GM04503 (cell line): ENCODE measurements around the gene GPR75.
"Not testable (repeated sequence)": the region's sequence is repeated elsewhere in the genome, so short reads cannot be mapped to it uniquely, and the experiment has no call there.

Experiments
- DNase-seq: peaks from one replicate; pipeline ENCODE4 v3.0.0-alpha.2; 2012; ENCODE audit warnings: low read depth

Gene GPR75

DNA sequence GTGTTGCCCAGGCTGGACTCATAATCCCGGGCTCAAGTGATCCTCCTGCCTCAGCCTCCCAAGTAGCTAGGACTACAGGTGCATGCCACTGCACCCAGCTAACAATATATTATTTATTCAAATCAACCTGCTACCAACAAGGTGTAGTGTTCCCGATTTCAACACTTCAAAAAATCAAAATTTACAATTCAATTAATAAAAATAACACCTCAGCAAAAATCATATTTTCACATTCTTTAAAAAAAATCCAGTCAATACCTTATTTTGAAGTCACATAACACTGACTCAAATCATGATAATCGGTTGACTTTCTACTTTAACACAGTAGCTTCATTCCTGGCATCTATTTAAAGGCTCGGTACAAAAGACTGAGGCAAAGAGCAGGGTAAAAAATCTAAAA lies 7.2 kb downstream of the GPR75 start:
- no peak for DNase-seq

DNA sequence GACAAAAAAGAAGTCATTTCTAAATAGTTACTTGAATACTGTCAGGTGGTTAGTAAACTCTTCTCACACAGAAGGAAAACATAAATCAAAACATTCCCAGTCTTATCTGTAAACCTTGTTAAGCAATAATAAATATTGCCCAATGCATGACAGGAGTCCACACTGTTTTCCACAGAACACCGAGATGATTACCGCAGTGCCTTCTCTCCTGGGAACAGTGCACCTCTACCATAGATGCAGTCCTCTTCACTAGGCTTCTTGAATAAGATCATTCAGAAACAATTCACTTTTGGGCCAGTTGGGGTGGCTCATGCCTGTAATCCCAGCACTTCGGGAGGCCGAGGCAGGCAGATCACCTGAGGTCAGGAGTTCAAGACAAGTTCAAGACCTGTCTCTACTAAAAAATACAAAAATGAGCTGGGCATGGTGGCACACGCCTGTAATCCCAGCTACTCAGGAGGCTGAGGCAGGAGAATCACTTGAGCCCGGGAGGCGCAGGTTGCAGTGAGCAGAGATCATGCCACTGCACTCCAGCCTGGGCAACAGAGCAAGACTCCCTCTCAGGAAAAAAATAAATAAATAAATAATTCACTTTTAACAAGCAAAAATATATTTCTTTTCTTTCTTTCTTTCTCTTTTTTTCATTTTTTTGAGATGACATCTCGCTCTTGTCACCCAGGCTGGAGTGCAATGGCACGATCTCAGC lies 8.6 kb downstream of the GPR75 start:
- DNase-seq, result not testable (repeated sequence)

DNA sequence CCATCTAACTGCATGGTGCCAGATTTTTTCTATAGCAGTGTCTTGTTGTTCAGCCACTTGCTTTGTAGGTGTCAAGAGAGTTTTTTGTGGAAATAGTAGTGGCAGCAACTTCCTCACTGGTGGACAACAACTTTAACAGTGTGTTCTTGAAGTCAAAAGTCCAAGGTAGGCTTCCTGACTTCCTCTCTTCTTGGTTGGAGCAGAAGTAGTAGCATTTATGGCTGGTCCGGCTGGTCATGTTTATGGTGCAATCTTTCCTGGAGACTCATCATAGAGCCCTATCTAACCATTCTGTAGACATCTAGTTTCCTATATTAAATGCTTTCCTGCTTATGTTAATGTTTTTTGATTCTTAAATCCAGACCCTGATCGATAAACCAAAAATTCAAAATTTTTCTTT lies 11.7 kb downstream of the GPR75 start:
- no peak for DNase-seq

DNA sequence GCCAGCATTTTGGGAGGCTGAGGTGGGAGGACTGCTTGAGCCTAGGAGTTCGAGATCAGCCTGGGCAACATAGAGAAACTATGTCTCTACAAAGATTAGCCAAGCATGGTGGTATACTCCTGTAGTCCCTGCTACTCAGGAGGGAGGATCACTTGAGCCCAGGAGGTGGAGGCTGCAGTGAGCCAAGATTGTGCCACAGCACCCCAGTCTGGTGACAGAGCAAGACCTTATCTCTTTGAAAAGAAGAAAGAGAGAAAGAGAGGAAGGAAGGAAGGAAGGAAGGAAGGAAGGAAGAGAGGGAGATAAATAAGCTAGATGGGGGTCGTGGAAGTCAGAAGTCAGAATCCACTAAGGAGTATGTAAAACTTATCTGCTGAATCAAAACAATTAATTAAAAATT lies 16.2 kb downstream of the GPR75 start:
- DNase-seq, result no peak

DNA sequence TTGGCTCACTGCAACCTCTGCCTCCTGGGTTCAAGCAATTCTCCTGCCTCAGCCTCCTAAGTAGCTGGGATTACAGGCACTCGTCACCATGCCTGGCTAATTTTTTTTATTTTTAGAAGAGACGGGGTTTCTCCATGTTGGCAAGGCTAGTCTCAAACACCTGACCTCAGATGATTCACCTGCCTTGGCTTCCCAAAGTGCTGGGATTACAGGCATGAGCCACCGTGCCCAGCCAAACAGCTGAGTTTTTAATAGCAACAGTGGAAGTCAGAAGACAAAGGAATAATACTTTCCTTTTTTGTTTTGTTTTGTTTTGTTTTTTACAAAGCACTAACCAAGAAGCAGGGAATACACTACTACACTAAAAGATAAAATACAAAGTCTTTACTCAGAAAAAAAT lies 16.9 kb downstream of the GPR75 start:
- no peak for DNase-seq

DNA sequence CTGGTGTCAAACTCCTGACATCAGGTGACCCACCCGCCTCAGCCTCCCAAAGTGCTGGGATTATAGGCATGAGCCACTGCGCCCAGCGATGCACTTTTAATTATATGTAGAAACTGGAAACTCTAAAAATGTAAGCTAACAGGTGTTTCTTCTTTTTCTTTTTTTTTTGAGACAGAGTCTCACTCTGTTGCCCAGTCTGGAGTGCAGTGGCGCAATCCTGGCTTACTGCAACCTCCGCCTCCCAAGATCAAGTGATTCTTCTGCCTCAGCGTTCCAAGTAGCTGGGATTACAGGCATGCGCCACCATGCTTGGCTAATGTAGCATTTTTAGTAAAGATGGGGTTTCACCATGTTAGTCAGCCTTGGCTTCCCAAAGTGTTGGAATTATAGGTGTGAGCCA lies 18.1 kb downstream of the GPR75 start:
- DNase-seq, result not testable (repeated sequence)

DNA sequence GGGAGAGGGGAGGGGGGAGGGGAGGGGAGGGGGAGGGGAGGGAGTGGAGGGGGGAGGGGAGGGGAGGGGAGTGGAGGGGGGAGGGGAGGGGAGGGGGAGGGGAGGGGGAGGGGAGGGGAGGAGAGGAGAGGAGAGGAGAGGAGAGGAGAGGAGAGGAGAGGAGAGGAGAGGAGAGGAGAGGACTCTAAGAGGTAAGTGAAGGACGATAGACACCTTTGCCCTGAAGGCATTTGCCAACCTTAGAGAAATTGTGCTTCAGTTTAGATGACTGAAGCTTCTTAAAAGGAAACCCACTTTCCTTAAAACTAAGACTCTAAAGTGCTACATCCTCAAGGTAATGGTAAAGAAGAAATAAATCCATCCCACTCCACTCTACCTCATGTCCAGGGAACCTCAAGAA lies 19.2 kb downstream of the GPR75 start:
- no peak for DNase-seq

DNA sequence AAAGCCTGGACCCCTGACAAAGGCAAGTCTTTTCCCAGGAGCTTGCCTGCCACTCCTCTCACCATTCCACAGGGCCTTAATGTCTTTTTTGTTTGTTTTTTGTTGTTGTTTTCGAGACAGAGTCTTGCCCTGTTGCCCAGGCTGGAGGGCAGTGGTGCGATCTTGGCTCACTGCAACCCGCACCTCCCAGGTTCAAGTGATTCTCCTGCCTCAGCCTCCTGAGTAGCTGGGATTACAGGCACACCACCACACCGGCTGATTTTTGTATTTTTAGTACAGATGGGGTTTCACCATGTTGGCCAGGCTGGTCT lies 29.8 kb downstream of the GPR75 start:
- DNase-seq, result not testable (repeated sequence)

DNA sequence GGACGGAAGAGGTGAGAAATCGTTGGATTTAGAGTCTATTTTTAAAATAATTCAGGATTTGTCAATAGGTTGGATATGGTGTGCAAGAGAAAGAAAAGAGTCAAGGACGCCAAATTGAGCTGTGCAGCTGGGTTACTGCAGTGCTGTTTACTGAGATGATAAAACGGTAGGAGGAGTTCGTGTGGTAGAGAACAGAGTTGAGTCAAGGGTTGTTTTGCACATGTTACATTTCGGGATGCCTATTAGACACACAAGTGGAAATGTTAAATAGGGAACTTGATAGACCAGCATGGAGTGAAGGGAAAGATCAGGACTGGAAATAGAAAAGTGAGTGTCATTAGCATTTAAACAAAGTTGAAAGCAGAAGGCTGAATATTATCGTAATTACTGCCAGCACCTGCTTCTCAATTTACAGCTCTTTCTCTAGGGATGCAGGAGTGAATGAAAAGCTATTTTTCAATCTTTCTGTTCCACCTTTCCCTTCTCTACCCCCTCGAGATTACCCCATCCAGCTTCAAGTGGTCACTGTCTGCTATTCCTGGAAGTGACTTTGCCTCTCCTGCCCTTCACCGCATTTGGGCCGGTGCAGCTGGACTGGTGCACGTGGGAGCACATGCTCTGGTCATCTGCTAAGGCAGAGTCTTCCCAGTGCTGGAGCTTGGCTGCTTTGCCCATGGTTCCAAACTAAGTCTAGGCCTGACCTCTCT lies 30.3 kb downstream of the GPR75 start:
- no peak for DNase-seq

DNA sequence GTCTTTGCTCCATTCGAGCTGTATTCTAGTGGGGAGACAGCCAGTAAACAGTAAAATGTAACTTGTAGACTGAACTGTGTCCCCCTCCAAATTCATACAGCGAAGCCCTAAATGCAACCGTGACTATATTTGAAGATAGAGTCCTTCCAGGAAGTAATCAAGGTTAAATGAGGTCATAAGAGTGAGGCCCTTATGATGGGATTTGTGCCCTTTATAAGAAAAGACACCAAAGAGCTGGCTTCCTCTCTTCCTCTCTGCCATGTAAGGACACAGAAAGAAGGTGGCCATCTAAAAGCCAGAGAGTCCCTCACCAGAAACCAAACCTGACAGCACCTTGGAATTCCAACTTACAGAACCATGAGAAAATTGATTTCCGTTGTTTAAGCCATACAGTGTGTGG lies 31.4 kb downstream of the GPR75 start:
- DNase-seq, result no peak

DNA sequence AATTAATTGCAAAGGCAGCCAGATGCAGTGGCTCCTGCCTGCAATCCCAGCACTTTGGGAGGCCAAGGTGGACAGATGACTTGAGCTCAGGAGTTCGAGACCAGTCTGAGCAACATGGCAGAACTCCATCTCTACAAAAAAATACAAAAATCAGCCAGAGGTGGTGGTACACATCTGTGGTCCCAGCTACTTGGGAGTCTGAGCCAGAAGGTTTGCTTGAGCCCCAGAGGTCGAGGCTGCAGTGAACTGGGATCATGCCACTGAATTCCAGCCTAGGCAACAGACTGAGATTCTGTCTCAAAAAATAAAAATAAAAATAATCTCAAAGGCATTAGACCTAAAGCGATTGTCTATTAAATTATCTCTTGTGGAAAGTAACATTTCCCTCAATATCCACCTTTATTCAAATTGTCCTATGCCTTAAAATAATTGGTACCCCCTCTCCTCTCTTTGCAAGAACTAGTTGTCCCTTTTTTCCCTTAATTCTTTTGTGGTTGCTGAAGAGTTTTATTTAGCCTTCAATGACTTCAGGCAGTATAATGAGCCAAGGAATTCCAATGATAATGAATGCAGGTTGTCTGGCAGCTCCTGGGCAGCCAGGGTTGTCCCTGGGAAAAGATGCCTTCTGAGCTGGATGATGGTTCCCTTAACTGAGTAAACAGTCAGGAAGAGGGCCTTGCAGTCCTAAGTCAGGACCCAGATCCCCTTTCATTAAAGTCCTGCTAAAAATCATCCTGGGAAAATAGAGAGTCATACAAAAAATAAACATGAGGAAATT lies 32.2 kb downstream of the GPR75 start:
- DNase-seq, result peak; percentile 9

DNA sequence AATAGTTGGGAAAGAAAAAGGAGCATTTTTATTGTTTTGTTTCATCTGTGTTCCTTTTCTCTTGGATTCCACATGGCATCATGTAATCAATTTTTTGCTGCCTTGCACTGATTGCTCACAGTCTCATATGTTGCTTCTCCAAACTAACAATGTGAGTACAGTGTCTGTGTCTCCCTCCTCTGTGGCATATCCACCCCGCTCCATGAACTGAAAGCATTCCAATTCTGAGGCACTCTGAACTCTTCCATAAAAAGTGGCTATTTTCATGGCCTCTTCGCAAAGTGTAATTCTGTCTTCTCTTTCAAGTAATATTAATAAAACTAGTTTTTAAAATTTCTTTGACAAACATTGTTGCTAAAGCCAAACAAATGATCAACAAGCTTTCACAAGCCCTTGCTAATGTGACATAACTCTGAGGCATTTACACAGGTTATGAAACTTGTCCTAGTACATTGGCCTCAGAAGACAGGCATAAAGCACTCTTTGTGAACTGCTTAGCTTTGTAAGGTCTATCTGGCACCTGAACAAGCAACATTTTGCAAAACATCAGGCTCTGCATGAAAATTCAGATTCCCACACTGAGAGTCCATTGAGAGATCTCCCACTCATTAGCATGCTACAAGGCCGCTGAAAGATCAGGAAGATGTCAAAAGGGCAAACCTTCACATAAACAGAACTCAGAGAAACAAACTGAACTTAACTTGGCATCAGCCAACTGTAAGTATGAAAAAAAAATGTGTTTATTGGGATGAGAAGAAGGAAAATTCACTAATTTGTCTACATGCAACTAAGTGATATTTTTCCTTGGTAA lies 33.0 kb downstream of the GPR75 start:
- DNase-seq, result peak; percentile 11

DNA sequence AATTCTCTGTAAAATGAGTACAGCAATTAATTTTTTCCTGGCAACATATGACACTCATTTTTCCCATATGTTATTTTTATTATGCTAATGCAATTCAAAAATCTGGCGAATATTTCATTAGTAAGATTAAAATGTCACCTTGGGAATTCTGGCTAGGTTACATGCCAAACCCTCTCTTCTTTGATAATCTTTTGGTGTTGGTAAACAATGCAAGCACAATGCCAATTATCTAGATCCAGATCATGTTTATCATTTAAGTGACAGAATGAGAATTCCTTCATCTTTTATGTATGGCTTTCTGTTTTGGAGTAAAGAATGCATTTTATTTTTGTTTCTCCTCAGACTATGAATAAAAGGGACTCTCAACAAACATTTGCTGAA lies 33.7 kb downstream of the GPR75 start:
- DNase-seq, result no peak

DNA sequence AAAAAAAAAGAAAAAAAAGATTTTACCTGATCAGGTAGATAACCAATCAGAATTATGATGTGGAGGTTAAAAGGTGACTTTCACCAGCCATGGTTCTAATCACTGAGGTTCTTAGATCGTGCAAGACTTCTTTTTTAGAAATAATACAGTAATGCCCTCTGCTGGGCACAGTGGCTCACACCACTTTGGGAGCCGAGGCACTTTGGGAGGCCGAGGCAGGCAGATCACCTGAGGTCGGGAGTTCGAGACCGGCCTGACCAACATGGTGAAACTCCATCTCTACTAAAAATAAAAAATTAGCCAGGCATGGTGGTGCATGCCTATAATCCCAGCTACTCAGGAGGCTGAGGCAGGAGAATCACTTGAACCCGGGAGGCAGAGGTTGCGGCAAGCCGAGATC lies 36.1 kb downstream of the GPR75 start:
- not testable (repeated sequence) for DNase-seq

DNA sequence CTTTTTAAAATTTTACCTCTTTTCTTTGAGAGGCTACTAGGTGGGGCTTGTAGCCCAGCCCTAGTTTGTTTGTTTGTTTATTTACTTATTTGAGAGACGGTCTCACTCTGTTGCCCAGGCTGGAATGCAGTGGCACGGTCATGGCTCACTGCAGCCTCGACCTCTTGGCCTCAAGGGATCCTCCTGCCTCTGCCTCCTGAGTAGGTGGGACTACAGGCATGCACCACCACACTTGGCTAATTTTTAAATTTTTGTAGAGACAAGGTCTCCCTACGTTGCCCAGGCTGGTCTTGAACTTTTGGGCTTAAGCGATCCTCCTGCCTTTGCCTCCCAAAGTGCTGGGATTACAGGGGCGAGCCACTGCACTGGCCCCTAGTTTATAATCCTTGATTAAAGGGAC lies 38.0 kb downstream of the GPR75 start:
- no peak for DNase-seq

DNA sequence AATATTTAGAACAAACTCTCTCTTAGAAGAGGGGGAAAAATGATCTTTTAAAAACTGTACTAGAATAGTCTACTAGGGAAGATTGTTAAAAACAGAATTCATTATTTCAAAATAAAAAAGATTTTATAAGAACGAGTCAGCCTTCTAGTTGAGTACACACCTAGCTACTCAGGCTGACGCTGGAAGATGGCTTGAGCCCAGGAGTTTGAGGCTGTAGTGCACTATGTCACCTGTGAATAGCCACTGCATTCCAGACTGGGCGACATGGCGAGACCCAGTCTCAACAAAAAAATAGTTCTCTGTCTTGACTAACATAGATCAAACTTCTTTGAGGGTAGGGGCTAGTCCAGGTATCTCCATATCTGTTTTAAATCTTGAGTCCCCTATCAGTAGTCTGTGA lies 39.1 kb downstream of the GPR75 start:
- no peak for DNase-seq

DNA sequence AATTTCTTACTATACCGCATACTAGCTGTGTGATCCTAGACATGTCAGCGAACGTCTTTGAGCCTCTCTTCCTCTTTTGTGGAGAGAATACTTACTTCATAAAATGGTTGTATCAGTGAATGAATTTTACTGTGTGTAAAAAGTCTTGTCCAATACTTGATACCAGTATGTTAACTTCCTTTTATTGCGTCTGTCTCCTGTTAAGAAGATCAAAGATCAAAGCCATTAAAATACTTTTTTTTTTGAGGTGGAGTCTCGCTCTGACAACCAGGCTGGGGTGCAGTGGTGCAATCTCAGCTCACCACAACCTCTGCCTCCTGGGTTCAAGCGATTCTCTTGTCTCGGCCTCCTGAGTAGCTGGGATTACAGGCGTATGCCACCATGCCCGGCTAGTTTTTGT lies 39.7 kb downstream of the GPR75 start:
- DNase-seq, result no peak

DNA sequence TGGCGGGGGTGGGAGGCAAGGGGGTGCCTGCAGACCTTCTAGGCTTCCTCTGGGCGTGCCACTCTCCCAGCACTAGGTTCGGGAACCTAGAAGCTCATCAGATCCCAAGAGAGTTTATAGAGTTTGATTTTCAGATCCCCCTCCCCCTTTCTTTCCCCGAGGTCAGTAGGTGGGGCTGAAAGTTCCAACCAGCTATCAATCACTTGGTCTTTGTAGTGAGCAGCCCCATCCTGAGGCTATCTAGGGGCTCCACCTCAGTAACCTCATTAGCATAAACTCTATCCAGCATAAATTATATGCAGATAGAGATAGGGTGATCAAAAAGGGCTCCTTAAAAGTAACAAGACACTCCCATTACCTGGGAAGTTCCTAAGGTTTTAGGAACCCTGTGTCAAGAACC lies 40.1 kb downstream of the GPR75 start:
- no peak for DNase-seq

DNA sequence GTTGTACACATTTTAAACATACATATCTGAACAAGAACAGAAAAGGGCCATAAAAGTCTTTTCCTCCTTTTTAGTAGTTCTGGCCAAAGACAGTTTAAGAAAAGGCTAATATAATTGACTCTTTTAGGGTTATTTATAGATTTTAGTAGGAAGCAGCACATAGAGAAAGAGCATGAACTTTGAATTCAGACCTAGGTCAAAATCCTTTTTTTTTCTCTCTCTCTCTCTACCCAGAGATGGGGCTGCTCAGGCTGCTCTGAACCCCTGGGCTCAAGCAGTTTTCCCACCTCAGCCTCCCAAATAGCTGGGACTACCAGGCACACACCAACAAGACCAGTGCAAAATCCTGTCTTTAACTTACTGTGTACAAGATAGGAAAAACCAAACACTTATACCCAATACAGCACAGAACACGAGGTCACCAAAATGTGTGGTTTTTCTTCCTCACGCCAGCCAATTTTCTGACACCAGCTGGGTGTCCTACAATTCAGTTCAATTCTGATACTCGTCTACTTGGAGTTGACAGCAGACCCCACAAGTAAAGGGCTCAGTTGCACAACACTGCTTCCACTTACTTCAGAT lies 40.8 kb downstream of the GPR75 start:
- no peak for DNase-seq

DNA sequence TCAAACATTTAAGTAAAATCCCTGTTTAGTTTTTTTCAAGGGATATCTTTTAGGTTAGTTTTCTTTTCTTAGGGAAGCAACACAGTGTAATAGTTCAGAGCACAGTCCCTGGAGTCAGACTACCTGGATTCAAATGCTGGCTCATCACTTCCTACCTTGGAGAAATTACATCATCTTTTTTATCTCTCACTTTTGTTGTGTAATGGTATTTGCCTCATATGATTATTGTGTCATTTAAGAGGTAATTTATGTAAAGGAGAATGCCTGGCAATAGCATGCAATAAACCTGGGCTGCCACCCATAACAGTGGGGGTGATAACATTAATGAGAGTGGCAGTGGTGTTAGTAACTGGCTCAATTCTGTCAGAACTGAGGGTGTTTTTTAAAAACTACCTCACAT lies 46.6 kb downstream of the GPR75 start:
- no peak for DNase-seq

DNA sequence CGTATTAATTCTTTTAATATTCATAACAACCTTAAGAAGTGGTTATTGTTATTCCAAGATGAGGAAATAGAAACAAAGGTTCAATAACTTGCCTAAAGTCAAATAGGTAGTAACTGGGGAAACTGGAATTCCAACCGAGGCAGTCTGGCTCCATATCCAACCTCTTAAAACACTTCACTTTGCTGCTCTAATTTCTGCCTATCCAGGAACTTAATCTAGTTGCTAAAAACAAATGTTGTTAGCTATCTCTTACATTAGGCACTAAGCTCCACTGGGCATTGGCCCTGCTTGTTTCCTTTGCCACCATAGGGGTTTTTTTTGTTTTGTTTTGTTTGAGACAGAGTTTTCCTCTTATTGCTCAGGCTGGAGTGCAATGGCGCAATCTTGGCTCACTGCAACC lies 48.2 kb downstream of the GPR75 start:
- no peak for DNase-seq
